C1 segment of cervical spinal cord (tissue), 14 donors: ENCODE data around the gene GJB1.

Experiments used
- DNase-seq, 14 donors: peaks; one replicate each; lab custom pipeline; 2025; lab: John Stamatoyannopoulos, UW

The GJB1 gene

GRCh38 chrX:71214604-71215337 lies 8.3 kb upstream of the GJB1 start:
- DNase-seq = no peak

- DNase-seq = no peak
Measured at GRCh38 chrX:71215338-71215912, 7.6 kb upstream of the GJB1 start.

- no peak for DNase-seq
Measured at GRCh38 chrX:71216485-71216884, 6.5 kb upstream of the GJB1 start.

GRCh38 chrX:71217298-71217697 lies 5.7 kb upstream of the GJB1 start:
- no peak for DNase-seq

GRCh38 chrX:71221145-71221544 lies 1.9 kb upstream of the GJB1 start:
- no peak for DNase-seq

GRCh38 chrX:71224098-71224708 lies 1.2 kb downstream of the GJB1 start:
- no peak for DNase-seq

- no peak for DNase-seq
Measured at GRCh38 chrX:71225009-71225408, 2.0 kb downstream of the GJB1 start.

- no peak for DNase-seq
Measured at GRCh38 chrX:71225676-71226075, 2.7 kb downstream of the GJB1 start.

GRCh38 chrX:71227370-71228062 lies 4.5 kb downstream of the GJB1 start:
- DNase-seq = no peak

GRCh38 chrX:71228063-71228642 lies 5.1 kb downstream of the GJB1 start:
- no peak for DNase-seq

GRCh38 chrX:71235482-71235881 lies 12.5 kb downstream of the GJB1 start:
- DNase-seq = no peak

GRCh38 chrX:71236836-71237235 lies 13.8 kb downstream of the GJB1 start:
- DNase-seq = no peak

- DNase-seq = no peak
Measured at GRCh38 chrX:71239781-71240180, 16.8 kb downstream of the GJB1 start.

GRCh38 chrX:71241301-71241700 lies 18.3 kb downstream of the GJB1 start:
- no peak for DNase-seq

GRCh38 chrX:71244359-71245128 lies 21.5 kb downstream of the GJB1 start:
- no peak for DNase-seq

- no peak for DNase-seq
Measured at GRCh38 chrX:71245159-71245558, 22.1 kb downstream of the GJB1 start.

- no peak for DNase-seq
Measured at GRCh38 chrX:71250841-71251240, 27.8 kb downstream of the GJB1 start.

GRCh38 chrX:71251466-71251973 lies 28.5 kb downstream of the GJB1 start:
- no peak for DNase-seq

GRCh38 chrX:71252221-71252620 lies 29.2 kb downstream of the GJB1 start:
- DNase-seq = no peak

GRCh38 chrX:71253253-71254091 lies 30.4 kb downstream of the GJB1 start:
- peak in 4 of 14 donors; percentile 7 to 25 (median 22) for DNase-seq
